ENCODE results near the gene LYSMD4.
"Not testable (repeated sequence)": the region's sequence is repeated elsewhere in the genome, so short reads cannot be mapped to it uniquely, and the experiment has no call there.

LYSMD4 gene

DNA sequence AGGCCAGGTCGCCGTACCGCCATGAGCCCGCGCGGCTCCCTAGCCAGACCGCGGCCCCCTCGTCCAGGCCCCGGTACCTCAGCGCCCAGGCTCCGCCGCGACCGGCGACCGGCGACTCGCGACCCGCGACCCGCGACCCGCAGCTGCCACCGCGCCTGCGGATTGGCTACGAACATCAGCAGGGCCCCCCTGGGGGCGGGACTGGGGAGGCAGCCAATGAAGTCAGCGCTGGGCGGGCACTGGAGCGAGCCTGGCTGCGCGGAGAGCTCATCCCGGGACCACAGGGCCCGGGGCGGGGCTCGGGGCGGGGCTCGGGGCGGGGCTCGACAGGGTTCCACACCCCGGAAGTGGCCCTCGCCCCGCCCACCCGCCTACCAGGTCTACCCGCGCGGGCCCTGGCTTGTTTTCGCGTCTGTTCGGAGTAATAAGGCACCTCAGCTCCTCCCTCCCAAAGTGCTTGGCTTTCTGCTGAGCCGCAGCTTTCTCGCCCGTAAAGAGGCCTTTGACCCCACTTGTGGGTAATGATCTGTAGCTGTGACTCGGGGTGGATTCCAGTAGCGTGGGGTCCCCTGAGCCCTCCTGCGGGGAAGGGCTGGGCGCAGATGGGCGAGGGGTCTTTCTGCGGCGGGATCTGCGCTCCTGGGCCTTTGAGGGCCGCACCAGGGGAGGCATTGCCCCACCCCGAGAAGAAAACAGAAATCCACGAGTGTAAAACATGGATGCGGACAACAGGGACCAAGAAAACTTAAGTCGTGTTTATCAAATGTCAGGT, at the start of gene LYSMD4:
LYSMD4 (minus strand) TSS at position 170 of the 772 bp plus-strand sequence. CDS start 1,438 bp downstream, outside the sequence.
- peak; percentile 98 for DNase-seq (ENCODE audit: insufficient read length, low spot score)
- FAIRE-seq = peak; percentile 65

DNA sequence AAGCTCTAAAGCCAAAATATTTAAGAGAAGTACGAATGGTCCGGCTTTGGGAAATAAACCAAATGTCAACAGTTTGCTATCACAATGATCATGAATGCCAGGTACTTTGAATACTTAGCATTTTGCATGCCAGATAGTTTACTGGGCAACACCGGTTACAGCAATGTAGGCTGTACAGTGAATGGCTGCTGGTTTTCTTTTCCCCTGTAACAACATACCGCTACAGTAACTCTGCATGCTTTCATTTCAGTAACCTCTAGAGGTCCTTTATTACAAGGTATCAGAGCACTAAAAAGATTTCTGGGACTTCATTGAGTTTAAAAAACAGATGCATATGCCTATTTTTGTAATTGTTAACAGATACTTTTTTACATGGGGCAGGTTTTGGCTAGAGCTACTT, 48.8 kb upstream of the LYSMD4 start:
- not testable (repeated sequence) for FAIRE-seq

DNA sequence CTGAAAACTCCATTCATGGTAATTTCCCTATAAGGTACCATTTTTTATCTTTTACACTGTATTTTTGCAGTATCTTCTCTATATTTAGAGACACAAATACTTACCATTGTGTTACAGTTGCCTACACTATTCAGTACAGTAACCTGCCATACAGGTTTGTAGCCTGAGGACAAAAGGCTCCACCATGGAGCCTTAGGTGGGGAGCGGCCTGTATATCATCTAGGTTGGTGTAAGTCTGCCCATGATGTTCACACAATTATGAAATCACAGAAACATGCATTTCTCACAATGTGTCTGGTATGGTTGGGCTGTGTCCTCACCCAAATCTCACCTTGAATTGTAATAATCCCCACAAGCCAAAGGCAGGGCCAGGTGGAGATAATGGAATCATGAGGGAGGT, 43.9 kb upstream of the LYSMD4 start:
- no peak for DNase-seq (ENCODE audit: insufficient read length, low spot score)
- FAIRE-seq = no peak

More for the DNA sequence above, 48.8 kb upstream of the LYSMD4 start:
- not testable (repeated sequence) for DNase-seq (ENCODE audit: insufficient read length, low spot score)

DNA sequence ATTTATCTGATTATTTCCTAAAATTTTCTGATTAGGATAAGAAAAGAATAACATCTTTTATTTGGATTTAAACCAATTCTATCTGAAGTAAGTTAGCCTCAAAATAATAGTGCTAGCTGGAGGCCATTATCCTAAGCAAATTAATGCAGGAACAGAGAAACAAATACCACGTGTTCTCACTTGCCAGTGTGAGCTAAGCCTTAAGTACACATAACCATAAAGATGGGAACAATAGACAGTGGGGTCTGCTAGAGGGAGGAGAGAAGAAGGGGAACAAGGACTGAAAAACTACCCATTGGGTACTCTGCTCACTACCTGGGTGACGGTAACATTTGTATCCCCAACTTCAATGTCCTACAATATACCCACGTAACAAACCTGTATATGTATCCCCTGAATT, 31.3 kb upstream of the LYSMD4 start:
- DNase-seq (ENCODE audit: insufficient read length, low spot score) (no peak), FAIRE-seq (no peak)

DNA sequence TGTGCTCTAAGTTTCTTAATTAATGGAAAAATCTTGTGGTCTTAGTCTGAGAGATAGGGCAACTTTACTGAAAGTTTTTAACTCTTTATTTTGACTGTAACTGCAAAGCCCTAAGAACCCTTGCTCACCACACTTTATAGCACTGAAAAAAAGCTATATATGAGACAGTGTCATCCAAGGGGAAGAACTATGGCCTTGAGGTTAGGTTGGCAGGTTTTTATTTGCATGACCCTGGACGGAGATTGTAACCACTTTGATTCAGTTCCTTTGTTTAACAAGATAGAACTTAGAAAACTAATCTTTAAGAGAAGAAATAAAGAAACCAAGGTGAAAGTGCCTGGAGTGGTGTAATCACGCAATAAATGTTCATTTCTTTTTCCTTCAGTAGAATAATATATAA, 30.6 kb upstream of the LYSMD4 start:
- FAIRE-seq (no peak), DNase-seq (ENCODE audit: insufficient read length, low spot score) (no peak)

DNA sequence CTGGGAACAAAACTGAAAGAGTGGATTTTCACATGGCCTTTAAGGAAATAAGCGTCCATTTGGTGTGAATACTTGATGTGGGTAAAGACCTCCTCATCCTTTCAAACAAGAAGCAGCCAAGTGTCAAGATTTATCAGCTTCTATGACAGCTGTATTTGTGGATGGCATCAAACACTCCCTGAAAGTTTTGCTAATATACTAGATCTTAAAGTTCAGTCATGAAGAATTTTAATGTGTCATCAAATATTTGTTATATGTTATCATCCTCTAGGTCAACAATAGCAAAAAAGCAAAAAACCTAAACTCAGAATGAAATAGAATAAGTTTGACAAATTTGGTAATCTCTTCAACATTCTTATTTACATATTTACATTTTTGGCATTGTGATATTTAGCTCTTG, 29.1 kb upstream of the LYSMD4 start:
- DNase-seq (ENCODE audit: insufficient read length, low spot score) (no peak), FAIRE-seq (no peak)

DNA sequence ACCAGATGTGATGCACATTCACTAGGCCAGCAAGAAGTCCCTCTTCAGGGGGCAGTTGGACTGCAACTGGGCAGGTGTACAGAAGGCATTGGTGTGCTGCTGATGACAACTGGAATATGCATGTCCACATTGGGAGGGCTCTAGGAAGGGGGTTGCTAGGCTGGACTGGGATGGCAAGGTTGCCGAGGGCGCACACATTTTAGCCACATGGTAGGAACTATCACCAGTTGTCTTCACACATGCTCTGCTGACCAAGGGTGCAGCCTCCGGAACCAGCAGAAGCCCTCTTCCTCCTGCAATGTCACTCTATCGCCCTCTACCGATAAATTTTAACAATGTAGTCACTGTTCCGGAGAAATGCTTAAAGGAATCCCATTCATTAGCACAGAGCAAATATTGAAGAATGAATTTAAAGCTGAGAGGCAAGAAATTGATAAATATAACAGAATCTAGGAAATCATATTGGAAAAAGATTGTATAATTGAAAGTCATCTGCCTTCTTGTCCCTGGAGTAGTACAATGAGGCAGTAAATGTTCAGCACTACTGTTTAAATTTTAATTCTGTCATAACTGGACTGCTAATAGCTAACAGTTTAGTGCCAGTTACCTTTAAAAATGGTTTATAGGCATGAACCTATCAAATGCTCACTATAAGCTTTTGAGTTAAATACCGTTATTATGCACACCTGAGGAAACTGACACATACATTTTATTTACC, 22.6 kb upstream of the LYSMD4 start:
- peak; percentile 72 for DNase-seq (ENCODE audit: insufficient read length, low spot score)
- no peak for FAIRE-seq

DNA sequence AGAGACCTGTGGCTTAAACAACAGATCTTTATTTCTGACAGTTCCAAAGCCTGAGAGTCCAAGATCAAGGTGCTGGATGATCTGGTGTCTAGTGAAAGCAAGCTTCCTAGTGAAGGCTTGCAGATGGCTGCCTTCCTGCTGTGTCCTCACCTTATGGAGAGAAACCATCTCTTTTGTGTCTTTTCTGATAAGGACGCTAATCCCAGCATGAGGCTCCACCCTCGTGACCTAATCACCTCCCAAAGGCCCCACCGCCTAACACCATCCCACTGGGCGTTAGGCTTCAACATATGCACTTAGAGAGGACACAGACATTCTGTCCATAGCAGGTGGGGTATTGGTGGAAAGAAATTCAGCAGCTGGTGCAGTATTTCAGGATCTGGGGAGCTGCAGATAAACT, 19.8 kb upstream of the LYSMD4 start:
- no peak for DNase-seq (ENCODE audit: insufficient read length, low spot score)
- FAIRE-seq = no peak

DNA sequence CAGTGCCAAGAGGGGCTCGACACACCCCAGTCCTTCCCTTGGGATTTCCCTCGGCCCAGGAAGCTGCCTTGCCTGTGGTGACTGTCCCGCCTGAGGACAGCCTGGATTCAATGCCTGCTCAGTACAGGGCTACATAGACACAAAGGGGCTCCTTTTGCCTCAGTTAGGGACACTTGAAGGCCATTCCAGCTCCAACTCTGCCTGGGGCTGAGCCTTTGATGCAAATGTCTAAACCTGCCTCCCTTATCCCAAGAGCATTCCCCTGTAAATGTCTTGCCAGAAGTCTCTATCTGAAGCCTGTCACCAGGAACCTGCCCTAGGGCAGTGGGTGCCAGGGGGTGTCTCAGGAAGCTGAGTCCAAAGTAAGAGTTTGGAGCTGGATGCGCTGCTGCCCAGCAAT, 19.3 kb upstream of the LYSMD4 start:
- FAIRE-seq = no peak
- DNase-seq (ENCODE audit: insufficient read length, low spot score) = no peak

DNA sequence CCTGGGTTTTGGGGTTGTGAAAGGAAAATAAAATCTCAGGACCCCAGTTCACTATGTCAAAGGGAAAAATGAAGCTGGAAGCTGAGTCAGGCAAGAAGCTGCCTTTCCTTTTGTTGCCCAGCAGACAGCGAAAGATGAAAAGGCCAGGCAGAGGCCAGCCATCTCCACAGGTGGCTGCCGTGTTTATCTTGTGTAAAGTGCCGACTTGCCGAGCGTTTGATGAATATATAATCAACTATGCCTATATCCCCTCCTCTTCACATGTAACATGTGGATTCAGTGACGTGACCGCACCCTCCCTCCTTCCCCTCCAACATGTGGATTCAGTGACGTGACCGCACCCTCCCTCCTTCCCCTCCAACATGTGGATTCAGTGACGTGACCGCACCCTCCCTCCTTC, 17.1 kb upstream of the LYSMD4 start:
- not testable (repeated sequence) for DNase-seq (ENCODE audit: insufficient read length, low spot score); FAIRE-seq

DNA sequence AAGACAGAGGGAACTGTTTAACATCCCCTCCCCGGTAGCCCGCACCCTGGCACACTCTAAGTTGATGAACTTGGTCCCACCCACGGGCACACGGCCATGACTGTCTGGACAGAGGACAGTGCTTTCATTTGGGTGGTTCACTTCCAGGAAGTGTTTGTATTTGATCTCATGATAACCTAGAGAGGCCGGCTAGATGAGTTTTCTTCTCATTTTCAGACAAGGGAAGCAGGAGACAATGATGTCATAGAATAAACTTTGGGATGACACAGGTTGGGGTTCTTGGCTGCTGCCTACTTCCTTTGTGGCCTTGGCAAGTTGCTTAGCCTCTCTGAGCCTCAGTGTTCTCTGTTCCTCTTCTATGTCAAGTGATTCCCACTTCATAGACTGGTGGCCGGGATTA, 16.1 kb upstream of the LYSMD4 start:
- FAIRE-seq = no peak

DNA sequence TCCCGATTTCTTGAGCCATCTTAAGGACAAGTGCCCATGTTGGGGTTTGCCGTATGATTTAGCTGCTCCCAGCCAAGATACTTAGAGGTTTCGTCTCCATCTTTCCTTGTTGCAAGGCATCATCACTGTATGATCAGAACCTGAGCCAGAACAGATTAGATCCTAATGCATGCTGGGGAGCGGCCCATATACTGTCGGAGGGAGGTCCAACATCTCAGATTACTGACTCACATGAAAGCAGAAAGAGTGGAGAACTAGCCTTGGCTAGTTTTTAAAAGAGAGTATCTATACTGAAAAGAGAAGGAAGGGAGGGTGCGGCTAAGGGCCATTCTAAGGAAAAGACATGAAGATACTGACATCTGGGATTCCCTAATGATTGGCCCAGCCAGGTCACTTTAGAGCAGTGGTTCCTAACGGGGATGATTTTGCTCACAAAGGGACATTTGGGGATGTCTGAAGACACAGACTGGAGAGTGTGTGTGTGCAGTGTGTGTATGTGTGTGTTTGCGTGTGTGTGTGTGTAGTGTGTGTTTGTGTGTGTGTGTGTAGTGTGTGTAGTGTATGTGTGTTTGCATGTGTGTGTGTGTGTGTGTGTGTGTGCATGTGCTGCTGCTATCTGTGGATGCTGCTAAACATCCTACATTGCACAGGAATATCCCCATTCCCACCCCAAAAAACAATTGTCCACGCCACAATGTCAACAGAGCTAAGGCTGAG, 12.3 kb upstream of the LYSMD4 start:
- DNase-seq (ENCODE audit: insufficient read length, low spot score) = no peak
- no peak for FAIRE-seq

More for the DNA sequence above, 16.1 kb upstream of the LYSMD4 start:
- DNase-seq (ENCODE audit: insufficient read length, low spot score) = no peak

DNA sequence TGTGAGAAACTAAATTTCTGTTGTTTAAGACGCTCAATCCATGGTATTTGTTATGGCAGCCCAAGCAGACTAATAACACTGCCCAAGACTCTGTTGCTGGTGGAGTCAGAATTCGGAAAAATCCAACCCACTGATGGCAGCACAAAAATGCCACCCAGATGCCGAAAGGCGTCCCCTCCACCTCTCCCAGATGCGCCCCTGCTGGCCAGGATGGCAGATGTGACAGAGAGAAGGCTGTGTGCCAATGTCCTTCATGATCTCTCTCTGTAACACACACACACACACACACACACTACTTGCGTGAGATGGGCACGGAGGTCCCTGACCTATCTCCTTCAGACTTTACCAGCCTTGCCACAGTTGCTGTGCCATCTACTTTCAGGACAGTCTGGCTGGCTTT, 10.9 kb upstream of the LYSMD4 start:
- no peak for DNase-seq (ENCODE audit: insufficient read length, low spot score)
- no peak for FAIRE-seq

DNA sequence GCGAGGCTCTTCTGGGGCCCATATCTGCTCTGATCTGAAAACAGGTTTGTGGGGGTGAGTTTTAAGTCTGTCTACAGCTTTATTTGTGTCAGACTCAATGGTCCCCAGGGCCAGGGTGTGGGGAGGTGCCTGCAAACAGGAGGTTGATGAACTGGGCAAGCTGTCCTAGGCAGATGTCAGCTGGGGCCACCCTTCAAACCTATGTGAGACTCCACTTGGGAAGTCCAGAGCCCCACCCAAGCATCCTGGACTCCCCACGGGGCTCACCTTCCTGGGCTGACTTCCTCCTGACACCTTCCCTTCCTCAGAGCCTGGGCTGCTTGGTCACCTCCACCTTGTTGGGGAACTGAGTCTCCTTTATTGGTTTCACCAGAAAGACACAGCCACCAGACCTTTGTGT, 8.6 kb upstream of the LYSMD4 start:
- no peak for FAIRE-seq
- no peak for DNase-seq (ENCODE audit: insufficient read length, low spot score)

DNA sequence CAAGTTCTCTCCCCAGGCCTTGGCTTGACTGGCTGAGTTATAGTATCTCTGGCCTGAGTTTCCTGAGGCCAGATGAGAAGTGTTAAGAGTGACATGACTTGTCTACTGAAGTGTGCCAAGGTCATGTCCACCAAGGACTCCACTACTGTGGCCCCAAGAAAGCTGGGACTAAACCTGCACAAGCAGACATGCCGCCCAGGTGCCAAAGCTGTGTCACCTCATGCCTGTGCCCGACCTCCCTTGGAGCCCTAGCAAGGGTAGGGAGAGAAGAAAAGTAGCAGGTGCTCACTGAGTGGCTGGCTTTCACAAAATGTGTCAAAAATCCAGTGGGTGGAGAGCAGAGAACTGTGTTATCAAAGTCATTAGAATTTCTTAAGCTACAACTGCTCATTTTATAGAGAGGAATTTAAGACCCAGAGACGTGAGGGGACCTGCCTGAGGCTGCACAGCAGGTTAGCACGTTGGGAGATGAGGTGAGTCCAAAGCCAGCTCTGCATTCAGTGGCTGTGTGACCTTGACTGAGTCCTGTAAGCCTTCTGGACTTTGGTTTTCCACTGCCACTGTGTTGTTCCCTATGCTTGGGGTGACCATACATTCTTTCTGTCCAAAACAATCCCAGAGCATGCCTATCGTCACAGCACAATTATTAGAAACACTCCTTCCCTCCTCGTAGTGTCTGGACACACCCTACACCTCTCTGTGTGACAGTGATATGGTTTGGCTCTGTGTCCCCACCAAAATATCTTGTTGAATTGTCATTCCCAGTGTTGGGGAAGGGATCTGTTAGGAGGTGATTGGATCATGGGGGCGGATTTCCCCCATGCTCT, 5.0 kb upstream of the LYSMD4 start:
- FAIRE-seq (peak; percentile 9), DNase-seq (ENCODE audit: insufficient read length, low spot score) (no peak)

DNA sequence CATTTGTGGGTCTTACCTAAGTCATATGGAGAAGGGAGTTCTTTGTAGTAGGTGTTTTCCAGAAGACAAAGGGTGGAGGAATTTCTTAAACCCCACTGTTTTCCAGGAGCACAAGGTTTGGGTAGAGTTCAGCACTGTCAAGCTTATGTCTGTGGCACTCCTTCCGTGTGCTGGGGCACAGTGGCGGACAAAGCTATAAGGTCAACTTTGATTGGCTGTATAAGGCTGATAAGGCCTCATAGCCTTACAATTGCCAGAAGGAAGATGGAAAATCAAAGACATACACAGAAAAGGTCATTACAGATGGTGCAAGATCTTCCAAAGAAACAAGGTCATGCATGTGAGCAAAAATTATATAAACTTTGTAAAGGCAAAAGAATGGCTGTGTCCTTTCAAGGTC, 3.5 kb upstream of the LYSMD4 start:
- DNase-seq (ENCODE audit: insufficient read length, low spot score) (no peak), FAIRE-seq (no peak)

DNA sequence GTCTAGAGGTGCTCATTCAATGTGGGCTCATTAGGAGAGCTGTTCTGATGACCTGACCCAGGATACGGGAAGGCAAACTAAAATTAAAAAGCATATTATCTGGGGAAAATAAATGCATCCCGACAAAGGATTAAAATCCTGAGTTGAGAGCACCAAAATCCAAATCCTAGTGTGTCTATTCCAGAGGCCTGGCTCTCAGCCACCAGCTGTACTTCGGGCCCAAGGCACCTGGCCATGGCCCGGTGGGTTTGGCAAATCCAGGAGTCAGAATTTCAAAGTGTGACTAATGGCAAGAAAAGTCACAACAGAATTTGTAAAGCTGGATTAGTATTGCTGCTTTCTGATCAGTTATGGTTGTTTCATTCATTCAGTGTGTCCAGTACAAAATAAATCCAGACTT, 2.6 kb upstream of the LYSMD4 start:
- FAIRE-seq (no peak), DNase-seq (ENCODE audit: insufficient read length, low spot score) (no peak)

DNA sequence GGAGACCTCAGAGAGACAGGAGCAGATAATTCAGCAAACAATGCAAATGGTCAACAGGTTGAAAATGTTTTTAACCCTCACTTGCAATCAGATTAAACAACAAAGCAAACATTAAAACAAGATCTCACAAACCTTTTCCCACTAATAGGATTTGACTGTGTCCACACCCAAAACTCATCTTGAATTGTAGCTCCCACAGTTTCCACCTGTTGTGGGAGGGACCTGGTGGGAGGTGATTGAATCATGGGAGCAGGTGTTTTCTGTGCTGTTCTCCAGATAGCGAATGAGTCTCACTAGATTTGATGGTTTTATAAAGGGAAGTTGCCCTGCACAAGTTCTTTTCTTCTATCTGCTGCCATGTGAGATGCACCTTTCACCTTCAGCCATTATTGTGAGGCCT, 1.3 kb upstream of the LYSMD4 start:
- DNase-seq (ENCODE audit: insufficient read length, low spot score) (no peak), FAIRE-seq (no peak)

DNA sequence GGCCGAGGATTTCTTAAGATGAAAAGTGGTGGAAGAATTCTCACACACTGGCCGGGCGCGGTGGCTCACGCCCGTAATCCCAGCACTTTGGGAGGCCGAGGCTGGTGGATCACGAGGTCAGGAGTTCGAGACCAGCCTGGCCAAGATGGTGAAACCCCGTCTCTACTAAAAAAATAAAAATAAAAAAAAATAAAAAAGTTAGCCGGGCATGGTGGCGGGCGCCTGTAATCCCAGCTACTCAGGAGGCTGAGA, 729 bp upstream of the LYSMD4 start:
- not testable (repeated sequence) for FAIRE-seq; DNase-seq (ENCODE audit: insufficient read length, low spot score)

DNA sequence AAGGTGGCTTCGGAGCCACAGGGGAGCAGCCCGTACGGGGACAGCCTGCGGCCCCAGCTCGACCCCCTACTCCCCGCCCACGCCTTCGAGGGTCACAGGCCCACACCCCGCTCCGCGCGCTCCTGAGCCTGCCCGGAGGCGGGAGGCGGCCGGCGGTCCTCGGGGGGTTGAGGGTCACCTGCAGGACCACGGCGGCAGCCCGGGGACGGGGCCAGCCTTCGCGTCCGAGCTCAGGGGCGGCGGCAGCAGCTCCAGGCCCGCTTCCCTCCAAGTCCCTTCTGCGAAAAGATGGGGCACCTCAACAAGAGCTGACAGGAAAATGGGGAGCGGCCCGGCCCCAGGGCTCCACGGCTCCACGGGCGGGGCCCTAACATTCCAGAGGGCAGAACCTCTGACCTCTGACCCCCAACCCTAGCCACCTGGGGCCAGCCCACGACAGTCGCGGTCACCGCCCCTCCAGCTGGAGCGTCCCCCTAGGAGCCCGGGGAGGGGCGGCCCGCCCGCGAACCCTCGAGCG, 428 bp downstream of the LYSMD4 start:
- FAIRE-seq (no peak), DNase-seq (ENCODE audit: insufficient read length, low spot score) (no peak)

Data from HTR-8/SVneo (cell line).